Heart left ventricle (tissue), 16 donors: ENCODE results near the gene MS4A5. TPM values are rescaled to one million over a fixed set of nuclear protein-coding genes. Genes with fewer than 3 reads are reported as not detected.

Source experiments
- ATAC-seq, 4 donors: fragments of 200-7000 bp; cut with Tn5 transposase; one replicate each; pipeline ENCODE4 v1.9.1; 2020 to 2022; ENCODE audit warnings: moderate library complexity in 4 of 4, mild to moderate bottlenecking in 3 of 4, moderate number of reproducible peaks in 1 of 4
- DNase-seq, 5 donors: peaks; one replicate each; pipeline ENCODE4 v3.0.0-alpha.2; 2020
- H3K27ac ChIP-seq, 12 donors: fragments of 200-600 bp; sonication (generic) in 4 of 12; one replicate each; pipeline versions ENCODE4 v1.5.0 to v1.8.0; 2016 to 2022; ENCODE audit warnings: mild to moderate bottlenecking in 2 of 12
- H3K27me3 ChIP-seq, 9 donors: fragments of 200-600 bp; sonication (generic) in 2 of 9; one replicate each; pipeline versions ENCODE4 v1.5.1 to v1.8.0; 2016 to 2022; ENCODE audit warnings: mild to moderate bottlenecking in 3 of 9
- H3K36me3 ChIP-seq, 9 donors: fragments of 200-600 bp; sonication (generic) in 2 of 9; one replicate each; pipeline versions ENCODE4 v1.5.0 to v1.8.0; 2018 to 2022; ENCODE audit warnings: mild to moderate bottlenecking in 2 of 9
- H3K4me1 ChIP-seq, 12 donors: fragments of 200-600 bp; sonication (generic) in 4 of 12; one replicate each; pipeline versions ENCODE4 v1.5.0 to v1.8.0; 2016 to 2022; ENCODE audit warnings: mild to moderate bottlenecking in 3 of 12
- H3K4me3 ChIP-seq, 12 donors: fragments of 200-600 bp; sonication (generic) in 4 of 12; one replicate each; pipeline versions ENCODE4 v1.5.0 to v1.8.0; 2017 to 2022; ENCODE audit warnings: mild to moderate bottlenecking in 9 of 12, moderate library complexity in 4 of 12
- H3K9me3 ChIP-seq, 12 donors: fragments of 200-600 bp; sonication (generic) in 4 of 12; one replicate each; pipeline versions ENCODE4 v1.5.0 to v1.8.0; 2016 to 2022; ENCODE audit warnings: mild to moderate bottlenecking in 1 of 12
- CTCF ChIP-seq, 12 donors: fragments of 200-600 bp; sonication (generic) in 4 of 12; IDR thresholded peaks; one replicate each; pipeline versions ENCODE4 v1.5.0 to v1.8.0; 2018 to 2022; ENCODE audit warnings: antibody characterized with exemption in 12 of 12, mild to moderate bottlenecking in 5 of 12
- POLR2A ChIP-seq, 2 donors: fragments of 450-650 bp; IDR thresholded peaks; one replicate each; pipeline ENCODE4 v1.6.1; 2017; ENCODE audit warnings: antibody characterized with exemption in 2 of 2, mild to moderate bottlenecking in 2 of 2, moderate library complexity in 2 of 2
- WGBS, 4 donors: extraction: QIAGEN DNeasy Blood & Tissue Kit in 2 of 4; methylation state at CpG; one replicate each; pipeline versions ENCODE4 v1.1.5 to v1.1.7; 2013 to 2018; 5-methylcytosine and 5-hydroxymethylcytosine counted together
- intact Hi-C, 10 donors: fragments of 100-400 bp; cut with DNase I; formaldehyde crosslinking; loops; one replicate each; pipeline versions ENCODE4 v1.11.1 to v1.14.2; 2022
- polyA plus RNA-seq, 2 donors: library from polyadenylated mRNA; stranded (reverse); fragments of 200-250 nt; gene quantifications; one replicate each; pipeline ENCODE4 v1.2.3, GENCODE V29; 2013
- total RNA-seq, 9 donors: library from RNA; depleted of rRNA in 2 of 9; stranded (reverse); fragments of >200 nt in 2 of 9; fragmentation: NEBNext Ultra II Directional in 3 of 9; extraction: Animal tissue kit (Norgen Biotek cat#: 25700) in 3 of 9; gene quantifications; one replicate each; pipeline versions ENCODE4 v1.1.0 to v1.2.4, GENCODE V29; 2016 to 2023
- donor health status: ischemic (EF 13 %, LVEDD 7.1; RV severe dilation, severe dysfunction).
- donor health status: healthy with polysubstance abuse.
- donor health status: DM: no; HTN: yes; CAD: no.
- donor health status: DM: no; HTN: no; CAD: no.
- donor health status: ischemic (EF 25% LVEDD 6.9; RV normal size, moderate dysfunction).
- donor health status: ischemic (EF 25% LVEDD 5.7; RV mildly dilated, moderate dysfunction).
- donor health status: healthy.
- donor health status: DM: yes; HTN: yes; CAD: no.
- donor health status: ischemic (EF 35%, LVEDD 5.7; RV mildly dilated, moderate dysfunction).
- donor health status: nonischemic (EF 11% LVEDD 7.7; RV severe dilation, severe dysfunction).
- donor health status: DM: yes; HTN: yes; CAD: no.
- donor health status: PGD.
- donor health status: ischemic (EF 29% LVEDD 5.4; RV normal size, mild dysfunction).
- donor health status: nonischemic (EF 23%, LVEDD 6.1; RV moderate dilation, normal function).

Gene MS4A5
- total and polyA plus RNA-seq, 11 donors, result not detected

GRCh38 chr11:60420015-60420414 lies 9.4 kb upstream of the MS4A5 start:
- Histone ChIP-seq H3K4me3 (no peak overlapping the region), H3K9me3 (peaks cover 0 to 12% (median 4%) of the 10 kb centered on the region in 12 donors), H3K36me3 (no peaks in the 10 kb centered on the region), H3K27ac (no peak overlapping the region), H3K27me3 (peaks cover 0 to 8% (median 0%) of the 10 kb centered on the region in 9 donors), H3K4me1 (no peaks in the 10 kb centered on the region)
- ATAC-seq, result no peak
- TF ChIP-seq CTCF (IDR thresholded peaks at IDR 0.05) (no peak), POLR2A (IDR thresholded peaks at IDR 0.05) (no peak)
- intact Hi-C loops, result no loop called here
- no peak for DNase-seq
- WGBS, 4 donors, result 10 to 19% (median 11%) methylated on average over 2 of the region's 2 CpGs

GRCh38 chr11:60422609-60423008 lies 6.8 kb upstream of the MS4A5 start:
- WGBS, 4 donors, result 43 to 73% (median 66%) methylated on average over 1 of the region's 1 CpG
- H3K36me3 ChIP-seq, result no peaks in the 10 kb centered on the region
- no peak overlapping the region for H3K27ac ChIP-seq
- peaks cover 0 to 12% (median 4%) of the 10 kb centered on the region in 12 donors for H3K9me3 ChIP-seq
- DNase-seq (no peak), ATAC-seq (no peak)
- TF ChIP-seq CTCF (IDR thresholded peaks at IDR 0.05), result no peak
- TF ChIP-seq POLR2A (IDR thresholded peaks at IDR 0.05), result no peak
- no peaks in the 10 kb centered on the region for H3K4me1 ChIP-seq
- intact Hi-C loops, result no loop called here
- no peaks in the 10 kb centered on the region for H3K27me3 ChIP-seq
- no peak overlapping the region for H3K4me3 ChIP-seq

- no peak overlapping the region for H3K4me3 ChIP-seq
- WGBS, 4 donors, result 61 to 75% (median 65%) methylated on average over 2 of the region's 2 CpGs
- DNase-seq (no peak), ATAC-seq (no peak)
- no peaks in the 10 kb centered on the region for H3K27me3 ChIP-seq
- H3K4me1 ChIP-seq, result no peaks in the 10 kb centered on the region
- TF ChIP-seq CTCF (IDR thresholded peaks at IDR 0.05) (no peak), POLR2A (IDR thresholded peaks at IDR 0.05) (no peak)
- no peaks in the 10 kb centered on the region for H3K9me3 ChIP-seq
- no peak overlapping the region for H3K27ac ChIP-seq
- intact Hi-C loops, result no loop called here
- no peaks in the 10 kb centered on the region for H3K36me3 ChIP-seq
These were observed 855 bp upstream of the MS4A5 start for GRCh38 chr11:60428517-60428916.

- DNase-seq, result no peak
These were observed 1.9 kb downstream of the MS4A5 start for GRCh38 chr11:60431251-60431650.

More at GRCh38 chr11:60431251-60431650, 1.9 kb downstream of the MS4A5 start:
- no peak overlapping the region for H3K4me3 ChIP-seq
- H3K9me3 ChIP-seq, result no peaks in the 10 kb centered on the region
- ATAC-seq, result no peak
- H3K36me3 ChIP-seq, result no peaks in the 10 kb centered on the region
- no peaks in the 10 kb centered on the region for H3K4me1 ChIP-seq
- WGBS, 4 donors, result 69 to 81% (median 76%) methylated on average over 2 of the region's 2 CpGs
- intact Hi-C loops, result no loop called here
- no peaks in the 10 kb centered on the region for H3K27me3 ChIP-seq
- H3K27ac ChIP-seq, result no peak overlapping the region
- TF ChIP-seq POLR2A (IDR thresholded peaks at IDR 0.05) (no peak), CTCF (IDR thresholded peaks at IDR 0.05) (no peak)
